ENCODE measurements around the gene LRMDA.

LRMDA gene

GRCh38 chr10:75944061-75944460 is 512.6 kb downstream of the LRMDA start:
- DNase-seq (ENCODE audit: low read depth, low spot score) = no peak

- no peak for DNase-seq (ENCODE audit: low read depth, low spot score)
These were observed 517.2 kb downstream of the LRMDA start for GRCh38 chr10:75948583-75948982.

GRCh38 chr10:75950307-75950706 is 518.9 kb downstream of the LRMDA start:
- no peak for DNase-seq (ENCODE audit: low read depth, low spot score)

GRCh38 chr10:75950997-75951589 is 519.7 kb downstream of the LRMDA start:
- DNase-seq (ENCODE audit: low read depth, low spot score) = no peak

GRCh38 chr10:75951627-75952026 is 520.2 kb downstream of the LRMDA start:
- DNase-seq (ENCODE audit: low read depth, low spot score) = no peak

GRCh38 chr10:75952093-75952492 is 520.7 kb downstream of the LRMDA start:
- no peak for DNase-seq (ENCODE audit: low read depth, low spot score)

- no peak for DNase-seq (ENCODE audit: low read depth, low spot score)
These were observed 523.1 kb downstream of the LRMDA start for GRCh38 chr10:75954486-75954885.

- DNase-seq (ENCODE audit: low read depth, low spot score) = no peak
These were observed 524.6 kb downstream of the LRMDA start for GRCh38 chr10:75955973-75956502.

GRCh38 chr10:75956624-75957023 is 525.2 kb downstream of the LRMDA start:
- DNase-seq (ENCODE audit: low read depth, low spot score) = no peak

- no peak for DNase-seq (ENCODE audit: low read depth, low spot score)
These were observed 526.1 kb downstream of the LRMDA start for GRCh38 chr10:75957314-75958120.

- DNase-seq (ENCODE audit: low read depth, low spot score) = peak; percentile 15
These were observed 527.8 kb downstream of the LRMDA start for GRCh38 chr10:75959209-75959608.

GRCh38 chr10:75959912-75960311 is 528.5 kb downstream of the LRMDA start:
- DNase-seq (ENCODE audit: low read depth, low spot score) = no peak

GRCh38 chr10:75962395-75963061 is 531.1 kb downstream of the LRMDA start:
- no peak for DNase-seq (ENCODE audit: low read depth, low spot score)

GRCh38 chr10:75967491-75967890 is 536.1 kb downstream of the LRMDA start:
- peak; percentile 38 for DNase-seq (ENCODE audit: low read depth, low spot score)

- DNase-seq (ENCODE audit: low read depth, low spot score) = no peak
These were observed 537.6 kb downstream of the LRMDA start for GRCh38 chr10:75969031-75969430.

GRCh38 chr10:75971402-75972211 is 540.2 kb downstream of the LRMDA start:
- no peak for DNase-seq (ENCODE audit: low read depth, low spot score)

- DNase-seq (ENCODE audit: low read depth, low spot score) = no peak
These were observed 541.3 kb downstream of the LRMDA start for GRCh38 chr10:75972491-75973276.

- DNase-seq (ENCODE audit: low read depth, low spot score) = no peak
These were observed 542.7 kb downstream of the LRMDA start for GRCh38 chr10:75974080-75974479.

GRCh38 chr10:75976681-75977080 is 545.3 kb downstream of the LRMDA start:
- DNase-seq (ENCODE audit: low read depth, low spot score) = no peak

GRCh38 chr10:75977139-75977538 is 545.7 kb downstream of the LRMDA start:
- DNase-seq (ENCODE audit: low read depth, low spot score) = no peak

GRCh38 chr10:75978213-75978612 is 546.8 kb downstream of the LRMDA start:
- peak; percentile 22 for DNase-seq (ENCODE audit: low read depth, low spot score)
